T-helper 22 cell (primary cell): ENCODE data around the gene PZP.
"Not testable (repeated sequence)": the region's sequence is repeated elsewhere in the genome, so short reads cannot be mapped to it uniquely, and the experiment has no call there.

Experiments used
- DNase-seq: peaks from one replicate; pipeline ENCODE4 v3.0.0-alpha.2; 2020; ENCODE audit warnings: low read depth

PZP gene

GRCh38 chr12:9208229-9208628, at the start of gene PZP:
PZP (minus strand) TSS chr12:9208395; CDS start chr12:9208341, 54 bp downstream.
- DNase-seq: no peak

- DNase-seq: no peak
Measured at GRCh38 chr12:9256758-9257405, 48.7 kb upstream of the PZP start.

- no peak for DNase-seq
Measured at GRCh38 chr12:9256341-9256740, 48.1 kb upstream of the PZP start.

- no peak for DNase-seq
Measured at GRCh38 chr12:9255837-9256236, 47.6 kb upstream of the PZP start.

GRCh38 chr12:9253464-9253863, 45.3 kb upstream of the PZP start:
- no peak for DNase-seq

- DNase-seq: not testable (repeated sequence)
Measured at GRCh38 chr12:9252791-9253190, 44.6 kb upstream of the PZP start.

- no peak for DNase-seq
Measured at GRCh38 chr12:9252256-9252655, 44.1 kb upstream of the PZP start.

GRCh38 chr12:9248435-9248834, 40.2 kb upstream of the PZP start:
- DNase-seq: no peak

GRCh38 chr12:9244894-9245293, 36.7 kb upstream of the PZP start:
- no peak for DNase-seq

- DNase-seq: no peak
Measured at GRCh38 chr12:9243999-9244649, 35.9 kb upstream of the PZP start.

- no peak for DNase-seq
Measured at GRCh38 chr12:9241301-9241700, 33.1 kb upstream of the PZP start.

- DNase-seq: no peak
Measured at GRCh38 chr12:9240776-9241175, 32.6 kb upstream of the PZP start.

GRCh38 chr12:9240004-9240635, 31.9 kb upstream of the PZP start:
- not testable (repeated sequence) for DNase-seq

GRCh38 chr12:9237286-9237685, 29.1 kb upstream of the PZP start:
- no peak for DNase-seq

- no peak for DNase-seq
Measured at GRCh38 chr12:9235519-9235918, 27.3 kb upstream of the PZP start.

GRCh38 chr12:9227950-9228349, 19.8 kb upstream of the PZP start:
- no peak for DNase-seq

- DNase-seq: no peak
Measured at GRCh38 chr12:9223830-9224229, 15.6 kb upstream of the PZP start.

- no peak for DNase-seq
Measured at GRCh38 chr12:9221483-9221882, 13.3 kb upstream of the PZP start.

- DNase-seq: not testable (repeated sequence)
Measured at GRCh38 chr12:9221011-9221410, 12.8 kb upstream of the PZP start.

- no peak for DNase-seq
Measured at GRCh38 chr12:9214534-9214933, 6.3 kb upstream of the PZP start.

GRCh38 chr12:9211687-9212086, 3.5 kb upstream of the PZP start:
- DNase-seq: no peak

GRCh38 chr12:9204380-9204779, 3.8 kb downstream of the PZP start:
- no peak for DNase-seq

GRCh38 chr12:9198012-9198411, 10.2 kb downstream of the PZP start:
- no peak for DNase-seq

GRCh38 chr12:9184276-9184675, 23.9 kb downstream of the PZP start:
- no peak for DNase-seq
